ENCODE measurements around the gene MST1.

DNA sequence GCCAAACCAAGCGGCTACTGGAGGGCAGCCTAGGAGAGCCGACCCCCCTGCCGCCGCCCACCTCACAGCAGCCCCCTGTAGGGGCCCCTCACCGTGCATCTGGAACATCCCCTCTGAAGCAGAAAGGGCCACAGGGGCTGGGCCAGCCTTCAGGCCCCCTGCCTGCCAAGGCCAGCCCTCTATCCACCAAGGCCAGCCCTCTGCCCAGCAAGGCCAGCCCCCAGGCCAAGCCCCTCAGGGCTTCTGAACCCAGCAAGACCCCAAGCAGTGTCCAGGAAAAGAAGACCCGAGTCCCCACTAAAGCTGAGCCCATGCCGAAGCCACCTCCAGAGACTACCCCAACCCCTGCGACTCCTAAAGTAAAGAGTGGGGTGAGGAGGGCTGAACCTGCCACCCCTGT is 38.6 kb downstream of the MST1 start:
- TF ChIP-seq, protein P1, sequence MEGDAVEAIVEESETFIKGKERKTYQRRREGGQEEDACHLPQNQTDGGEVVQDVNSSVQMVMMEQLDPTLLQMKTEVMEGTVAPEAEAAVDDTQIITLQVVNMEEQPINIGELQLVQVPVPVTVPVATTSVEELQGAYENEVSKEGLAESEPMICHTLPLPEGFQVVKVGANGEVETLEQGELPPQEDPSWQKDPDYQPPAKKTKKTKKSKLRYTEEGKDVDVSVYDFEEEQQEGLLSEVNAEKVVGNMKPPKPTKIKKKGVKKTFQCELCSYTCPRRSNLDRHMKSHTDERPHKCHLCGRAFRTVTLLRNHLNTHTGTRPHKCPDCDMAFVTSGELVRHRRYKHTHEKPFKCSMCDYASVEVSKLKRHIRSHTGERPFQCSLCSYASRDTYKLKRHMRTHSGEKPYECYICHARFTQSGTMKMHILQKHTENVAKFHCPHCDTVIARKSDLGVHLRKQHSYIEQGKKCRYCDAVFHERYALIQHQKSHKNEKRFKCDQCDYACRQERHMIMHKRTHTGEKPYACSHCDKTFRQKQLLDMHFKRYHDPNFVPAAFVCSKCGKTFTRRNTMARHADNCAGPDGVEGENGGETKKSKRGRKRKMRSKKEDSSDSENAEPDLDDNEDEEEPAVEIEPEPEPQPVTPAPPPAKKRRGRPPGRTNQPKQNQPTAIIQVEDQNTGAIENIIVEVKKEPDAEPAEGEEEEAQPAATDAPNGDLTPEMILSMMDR (tag by site-specific recombination; IDR thresholded peaks at IDR 0.05): no peak
- TF ChIP-seq ZNF501 (tag by site-specific recombination; IDR thresholded peaks at IDR 0.05) (no peak), ZNF184 (tag by site-specific recombination; IDR thresholded peaks at IDR 0.05) (no peak), ZNF768 (tag by site-specific recombination; IDR thresholded peaks at IDR 0.05) (no peak), REPIN1 (tag by site-specific recombination; IDR thresholded peaks at IDR 0.05; ENCODE audit: low read depth) (no peak)

All from HEK293 (cell line).